ENCODE measurements around the gene OTUD1.

- TF ChIP-seq SP1 (IDR thresholded peaks at IDR 0.05) (no peak), LEF1 (IDR thresholded peaks at IDR 0.05; ENCODE audit: borderline replicate concordance) (no peak)
These were observed 16.9 kb upstream of the OTUD1 start for GRCh38 chr10:23422003-23422411.
